OCI-LY7 (cell line): ENCODE data around the gene JPH2. TPM values are rescaled to one million over a fixed set of nuclear protein-coding genes. Genes with fewer than 3 reads are reported as not detected.
"Not testable (repeated sequence)": the region's sequence is repeated elsewhere in the genome, so short reads cannot be mapped to it uniquely, and the experiment has no call there.

Experiments used
- BruUV-seq: library from RNA; stranded (reverse); fragments of 400-500 nt; replicated peaks from 2 replicates; lab custom pipeline; 2021; lab: Mats Ljungman, UMichigan
- CTCF ChIA-PET: fragments of 300-600 bp; sonication (Branson Sonifier 250); formaldehyde crosslinking; loops from one replicate; lab custom pipeline; 2022; ENCODE audit warnings: antibody characterized with exemption; ENCODE audit not compliant: unreplicated experiment; lab: Charles Lee
- POLR2A ChIA-PET: fragments of 300-600 bp; sonication (Branson Sonifier 250); formaldehyde crosslinking; loops from one replicate; lab custom pipeline; 2022; ENCODE audit warnings: antibody characterized with exemption; lab: Charles Lee
- DNase-seq: peaks from one replicate; pipeline ENCODE4 v3.0.0-alpha.2; 2015; ENCODE audit warnings: low spot score
- H2AFZ ChIP-seq: fragments of 200-600 bp; sonication (generic), shearing (Covaris generic); 2 replicates; pipeline ENCODE4 v1.6.1; 2014; ENCODE audit warnings: mild to moderate bottlenecking, antibody characterized with exemption, low read length, moderate library complexity
- H3K27ac ChIP-seq: fragments of 200-600 bp; sonication (generic); 2 replicates; pipeline ENCODE4 v1.5.1; 2014; ENCODE audit warnings: mixed run types, low read depth, mild to moderate bottlenecking, moderate library complexity, low read length, inconsistent platforms; ENCODE audit not compliant: poor library complexity, severe bottlenecking
- H3K36me3 ChIP-seq: fragments of 200-600 bp; sonication (generic); 2 replicates; pipeline ENCODE4 v1.6.1; 2014; ENCODE audit warnings: mild to moderate bottlenecking, antibody characterized with exemption, low read length, moderate library complexity, mixed read lengths; ENCODE audit not compliant: insufficient read depth
- H3K4me1 ChIP-seq: fragments of 200-600 bp; sonication (generic); 2 replicates; pipeline ENCODE4 v1.5.1; 2014; ENCODE audit warnings: mild to moderate bottlenecking, low read length; ENCODE audit not compliant: insufficient read depth, poor library complexity, severe bottlenecking
- H3K4me2 ChIP-seq: fragments of 200-600 bp; sonication (generic); 2 replicates; pipeline ENCODE4 v1.6.1; 2014; ENCODE audit warnings: mild to moderate bottlenecking, low read length
- H3K4me3 ChIP-seq: fragments of 200-600 bp; sonication (generic); 2 replicates; pipeline ENCODE4 v1.5.1; 2014; ENCODE audit warnings: mild to moderate bottlenecking, low read depth, low read length; ENCODE audit not compliant: poor library complexity, severe bottlenecking
- H3K79me2 ChIP-seq: fragments of 200-600 bp; sonication (generic); 2 replicates; pipeline ENCODE4 v1.6.1; 2016; ENCODE audit warnings: low read depth, mild to moderate bottlenecking, low read length, moderate library complexity, mixed read lengths; ENCODE audit not compliant: insufficient read depth
- H3K9me2 ChIP-seq: fragments of 200-600 bp; sonication (generic); 2 replicates; pipeline ENCODE4 v1.6.1; 2016; ENCODE audit warnings: mild to moderate bottlenecking, low read length, mixed read lengths; ENCODE audit not compliant: insufficient read depth
- H3K9me3 ChIP-seq: fragments of 200-600 bp; sonication (generic); 2 replicates; pipeline ENCODE4 v1.6.1; 2014; ENCODE audit warnings: mild to moderate bottlenecking, mixed run types, low read length, mixed read lengths
- H4K20me1 ChIP-seq: fragments of 200-600 bp; sonication (generic); 2 replicates; pipeline ENCODE4 v1.6.1; 2014; ENCODE audit warnings: mild to moderate bottlenecking, antibody characterized with exemption, low read length, moderate library complexity, mixed read lengths; ENCODE audit not compliant: insufficient read depth
- EZH2phosphoT487 ChIP-seq: fragments of 200-600 bp; sonication (generic); IDR thresholded peaks from 2 replicates; pipeline ENCODE4 v1.6.1; 2018; ENCODE audit warnings: low read depth, borderline replicate concordance, mild to moderate bottlenecking, mixed run types, antibody characterized with exemption, low read length, moderate library complexity, mixed read lengths
- intact Hi-C: fragments of 100-400 bp; cut with micrococcal nuclease; formaldehyde crosslinking; loops from one replicate; pipeline ENCODE4 v1.10.0; 2022; ENCODE audit not compliant: unreplicated experiment
- total RNA-seq, 2 experiments: library from RNA; depleted of rRNA in 1 of 2; stranded (reverse); fragments of >200 nt in 1 of 2; shearing (Covaris generic) in 1 of 2; gene quantifications; 2 replicates each; pipeline ENCODE4 v1.2.3, GENCODE V29; 2014 to 2022
- TF ChIP-seq, protein P1 (sequence below): fragments of 200-600 bp; sonication (generic); conservative IDR thresholded peaks from 2 replicates; pipeline ENCODE4 v1.5.1; 2014; ENCODE audit warnings: mild to moderate bottlenecking, antibody characterized with exemption, low read length, moderate library complexity, mixed read lengths

JPH2 gene
- total RNA-seq, 2 experiments from 2014 or later, result not detected

DNA sequence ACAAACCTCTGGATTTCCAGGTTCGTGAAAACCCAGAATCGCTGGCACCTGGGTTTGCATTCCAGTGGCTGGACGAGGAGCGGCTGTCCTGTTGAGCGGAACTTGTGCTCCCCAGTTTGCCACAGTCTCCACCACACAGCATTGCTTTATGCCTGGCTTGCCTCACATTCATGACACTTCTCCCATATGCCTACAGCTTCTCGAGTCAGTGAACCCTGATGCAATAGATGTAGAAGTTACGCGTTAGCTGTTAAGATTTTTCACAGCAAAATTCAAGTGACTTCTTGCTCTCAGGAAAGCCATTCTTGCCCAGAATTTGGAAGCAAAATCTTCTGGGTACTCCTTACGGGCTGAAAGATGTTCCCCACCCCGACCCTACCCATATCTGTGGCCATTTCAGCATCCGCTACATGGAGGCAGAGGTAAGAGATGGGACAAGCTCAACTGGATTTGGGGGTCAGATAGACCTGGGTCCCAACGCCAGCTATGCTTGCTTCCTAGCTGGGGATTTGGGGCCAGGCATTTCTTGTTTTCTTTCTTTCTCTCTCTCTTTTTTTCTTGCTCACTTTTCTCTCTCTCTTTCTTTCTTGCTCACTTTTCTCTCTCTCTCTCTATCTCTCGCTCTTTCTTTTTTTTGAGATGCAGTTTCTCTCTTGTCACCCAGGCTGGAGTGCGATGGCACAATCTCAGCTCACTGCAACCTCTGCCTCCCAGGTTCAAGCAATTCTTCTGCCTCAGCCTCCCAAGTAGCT, 47.8 kb upstream of the JPH2 start:
- Histone ChIP-seq H3K4me2 (no peak overlapping the region), H3K9me3 (no peaks in the 10 kb centered on the region), H3K27ac (no peak overlapping the region), H3K4me1 (no peaks in the 10 kb centered on the region), H3K36me3 (no peaks in the 10 kb centered on the region), H3K79me2 (no peaks in the 10 kb centered on the region), H3K9me2 (no peaks in the 10 kb centered on the region), H2AFZ (no peak overlapping the region), H4K20me1 (no peaks in the 10 kb centered on the region), H3K4me3 (no peak overlapping the region)
- ChIA-PET POLR2A (interaction anchor here (1.1 kb wide), 1 partner anchor 21 kb away, joined by 3 read pairs; no protein-coding TSS in a partner anchor), CTCF (no interaction called here)
- no TSS peak for BruUV-seq
- intact Hi-C loops, result no loop called here
- DNase-seq, result no peak
- TF ChIP-seq EZH2phosphoT487, result no peak
- TF ChIP-seq, protein P1, sequence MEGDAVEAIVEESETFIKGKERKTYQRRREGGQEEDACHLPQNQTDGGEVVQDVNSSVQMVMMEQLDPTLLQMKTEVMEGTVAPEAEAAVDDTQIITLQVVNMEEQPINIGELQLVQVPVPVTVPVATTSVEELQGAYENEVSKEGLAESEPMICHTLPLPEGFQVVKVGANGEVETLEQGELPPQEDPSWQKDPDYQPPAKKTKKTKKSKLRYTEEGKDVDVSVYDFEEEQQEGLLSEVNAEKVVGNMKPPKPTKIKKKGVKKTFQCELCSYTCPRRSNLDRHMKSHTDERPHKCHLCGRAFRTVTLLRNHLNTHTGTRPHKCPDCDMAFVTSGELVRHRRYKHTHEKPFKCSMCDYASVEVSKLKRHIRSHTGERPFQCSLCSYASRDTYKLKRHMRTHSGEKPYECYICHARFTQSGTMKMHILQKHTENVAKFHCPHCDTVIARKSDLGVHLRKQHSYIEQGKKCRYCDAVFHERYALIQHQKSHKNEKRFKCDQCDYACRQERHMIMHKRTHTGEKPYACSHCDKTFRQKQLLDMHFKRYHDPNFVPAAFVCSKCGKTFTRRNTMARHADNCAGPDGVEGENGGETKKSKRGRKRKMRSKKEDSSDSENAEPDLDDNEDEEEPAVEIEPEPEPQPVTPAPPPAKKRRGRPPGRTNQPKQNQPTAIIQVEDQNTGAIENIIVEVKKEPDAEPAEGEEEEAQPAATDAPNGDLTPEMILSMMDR, result no peak

DNA sequence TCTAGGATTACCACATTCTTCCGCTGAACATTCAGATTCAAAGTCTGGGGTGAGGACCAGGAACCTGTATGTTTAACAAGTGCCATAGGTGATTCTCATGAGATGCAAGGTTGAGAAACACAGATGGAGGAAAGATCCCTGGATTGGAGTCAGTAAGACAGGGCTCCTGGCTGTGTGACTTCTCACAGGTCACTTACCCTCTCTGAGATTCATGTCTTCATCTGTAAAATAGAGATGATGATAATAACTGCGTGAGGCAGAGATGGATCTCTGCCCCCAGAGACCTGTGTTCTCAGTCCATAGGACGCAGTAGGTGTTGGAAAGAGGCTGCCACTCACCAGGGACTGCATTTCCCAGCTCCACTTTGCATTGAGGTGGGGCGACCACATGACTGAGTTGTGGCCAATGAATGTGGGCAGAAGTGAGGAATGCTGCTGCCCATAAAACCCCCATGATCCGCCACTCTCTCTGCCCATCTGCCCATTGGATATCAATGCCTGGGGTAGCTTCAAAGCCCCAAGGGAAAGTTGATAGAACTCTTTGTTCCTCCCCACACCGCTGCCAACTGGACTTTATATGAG, 46.5 kb upstream of the JPH2 start:
- BruUV-seq, result no TSS peak

DNA sequence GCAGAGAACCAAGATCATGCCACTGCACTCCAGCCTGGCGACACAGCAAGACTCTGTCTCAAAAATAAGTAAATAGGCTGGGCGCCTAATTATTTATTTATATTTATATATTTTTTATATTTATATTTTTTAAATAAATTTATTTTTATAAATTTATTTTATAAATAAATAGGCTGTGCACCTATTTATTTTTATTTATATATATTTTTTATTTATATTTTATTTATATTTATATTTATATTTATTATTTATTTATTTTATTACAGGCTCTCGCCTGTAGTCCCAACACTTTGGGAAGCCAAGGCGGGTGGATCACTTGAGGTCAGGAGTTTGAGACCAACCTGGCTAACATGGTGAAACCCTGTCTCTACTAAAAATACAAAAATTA, 45.5 kb upstream of the JPH2 start:
- H3K36me3 ChIP-seq, BruUV-seq, H4K20me1 ChIP-seq, H3K9me3 ChIP-seq, H3K4me3 ChIP-seq, H3K27ac ChIP-seq, H3K9me2 ChIP-seq, intact Hi-C loops, H3K4me2 ChIP-seq, H2AFZ ChIP-seq, CTCF ChIA-PET, H3K79me2 ChIP-seq, H3K4me1 ChIP-seq, DNase-seq: not testable (repeated sequence)
- POLR2A ChIA-PET, result interaction anchor here (0.6 kb wide), 2 partner anchors 8 to 35 kb away, joined by 3 to 5 read pairs; no protein-coding TSS in a partner anchor

More for the DNA sequence above, 46.5 kb upstream of the JPH2 start:
- Histone ChIP-seq H3K36me3 (no peaks in the 10 kb centered on the region), H3K9me3 (no peaks in the 10 kb centered on the region), H3K4me2 (no peak overlapping the region), H3K4me3 (no peak overlapping the region), H3K27ac (no peak overlapping the region), H4K20me1 (no peaks in the 10 kb centered on the region), H3K79me2 (no peaks in the 10 kb centered on the region), H3K9me2 (no peaks in the 10 kb centered on the region), H3K4me1 (no peaks in the 10 kb centered on the region), H2AFZ (no peak overlapping the region)
- TF ChIP-seq, protein P1, result no peak
- TF ChIP-seq EZH2phosphoT487, result no peak
- POLR2A ChIA-PET, result no interaction called here
- DNase-seq, result no peak
- intact Hi-C loops, result no loop called here
- CTCF ChIA-PET, result no interaction called here
